Hepatocyte (in vitro differentiated cells): ENCODE data around the gene OCA2. TPM values are rescaled to one million over a fixed set of nuclear protein-coding genes. Genes with fewer than 3 reads are reported as not detected.

Experiments
- DNase-seq: peaks from one replicate; pipeline ENCODE4 v3.0.0-alpha.2; 2016; ENCODE audit warnings: low spot score
- H2AFZ ChIP-seq: fragments of 200-600 bp; sonication (generic); 2 replicates; pipeline ENCODE4 v1.6.0; 2016; ENCODE audit warnings: antibody characterized with exemption, mild to moderate bottlenecking
- H3K27ac ChIP-seq: fragments of 200-600 bp; sonication (generic); 2 replicates; pipeline ENCODE4 v1.5.1; 2016; ENCODE audit warnings: mild to moderate bottlenecking
- H3K27me3 ChIP-seq: fragments of 200-600 bp; sonication (generic); 2 replicates; pipeline ENCODE4 v1.6.1; 2016
- H3K36me3 ChIP-seq: fragments of 200-600 bp; sonication (generic); replicated peaks from 2 replicates; pipeline ENCODE4 v1.5.1; 2016; ENCODE audit warnings: low read depth; ENCODE audit not compliant: insufficient read depth
- H3K4me1 ChIP-seq: fragments of 200-600 bp; sonication (generic); 2 replicates; pipeline ENCODE4 v1.5.1; 2016; ENCODE audit warnings: mild to moderate bottlenecking, moderate library complexity; ENCODE audit not compliant: insufficient read depth
- H3K4me2 ChIP-seq: fragments of 200-600 bp; sonication (generic); 2 replicates; pipeline ENCODE4 v1.6.0; 2016
- H3K4me3 ChIP-seq: fragments of 200-600 bp; sonication (generic); 2 replicates; pipeline ENCODE4 v1.5.1; 2016; ENCODE audit warnings: mild to moderate bottlenecking
- H3K79me2 ChIP-seq: fragments of 200-600 bp; sonication (generic); 2 replicates; pipeline ENCODE4 v1.6.0; 2017; ENCODE audit warnings: mild to moderate bottlenecking
- H3K9me2 ChIP-seq: fragments of 200-600 bp; sonication (generic); replicated peaks from 2 replicates; pipeline ENCODE4 v1.6.0; 2017; ENCODE audit warnings: mild to moderate bottlenecking; ENCODE audit not compliant: insufficient read depth
- H3K9me3 ChIP-seq: fragments of 200-600 bp; sonication (generic); 2 replicates; pipeline ENCODE4 v1.5.1; 2016; ENCODE audit warnings: low read depth, mild to moderate bottlenecking
- H4K20me1 ChIP-seq: fragments of 200-600 bp; sonication (generic); 2 replicates; pipeline ENCODE4 v1.6.0; 2016; ENCODE audit warnings: mild to moderate bottlenecking; ENCODE audit not compliant: insufficient read depth, poor library complexity, severe bottlenecking
- CTCF ChIP-seq: fragments of 200-600 bp; sonication (generic); IDR thresholded peaks from 2 replicates; pipeline ENCODE4 v1.5.1; 2016; ENCODE audit warnings: antibody characterized with exemption, mild to moderate bottlenecking; ENCODE audit not compliant: poor library complexity
- EZH2 ChIP-seq: fragments of 200-600 bp; sonication (generic); IDR thresholded peaks from 2 replicates; pipeline ENCODE4 v1.6.1; 2016; ENCODE audit warnings: antibody characterized with exemption, mild to moderate bottlenecking, borderline replicate concordance
- EZH2phosphoT487 ChIP-seq: fragments of 200-600 bp; sonication (generic); IDR thresholded peaks from one replicate; pipeline ENCODE4 v1.6.1; 2018; ENCODE audit warnings: antibody characterized with exemption, mild to moderate bottlenecking, low read depth, moderate library complexity; ENCODE audit not compliant: unreplicated experiment, severe bottlenecking
- WGBS: methylation state at CpG from one replicate; pipeline ENCODE4 v1.1.6; 2016; ENCODE audit warnings: low lambda C conversion rate; ENCODE audit errors: missing lambda C conversion rate; 5-methylcytosine and 5-hydroxymethylcytosine counted together
- polyA plus RNA-seq: library from polyadenylated mRNA; unstranded; fragments of >200 nt; fragmentation: Nextera tagmentation; extraction: Ambion mirVana; gene quantifications from 2 replicates; pipeline ENCODE4 v1.2.1, GENCODE V29; 2016
- total RNA-seq: library from RNA; depleted of rRNA; stranded (reverse); fragments of >200 nt; gene quantifications from 2 replicates; pipeline ENCODE4 v1.2.3, GENCODE V29; 2014

Gene OCA2
- total and polyA plus RNA-seq, 2 experiments from 2014 or later, result 25.1 to 27.7 TPM

- no peaks in the 10 kb centered on the region for H3K9me3 ChIP-seq
- DNase-seq, result no peak
- no peaks in the 10 kb centered on the region for H3K9me2 ChIP-seq
- H3K27me3 ChIP-seq, result peaks cover 26% of the 10 kb centered on the region
- H3K4me3 ChIP-seq, result no peak overlapping the region
- TF ChIP-seq CTCF (no peak), EZH2 (no peak), EZH2phosphoT487 (no peak)
- no peak overlapping the region for H2AFZ ChIP-seq
- H3K4me2 ChIP-seq, result no peak overlapping the region
- no peaks in the 10 kb centered on the region for H3K36me3 ChIP-seq
- no peaks in the 10 kb centered on the region for H3K79me2 ChIP-seq
- peaks cover 19% of the 10 kb centered on the region for H3K4me1 ChIP-seq
- 82% methylated on average over 8 of the region's 10 CpGs for WGBS
- H3K27ac ChIP-seq, result no peak overlapping the region
- H4K20me1 ChIP-seq, result no peaks in the 10 kb centered on the region
These were observed 5.2 kb upstream of the OCA2 start for GRCh38 chr15:28104326-28104725.

- Histone ChIP-seq H3K9me2 (no peaks in the 10 kb centered on the region), H2AFZ (no peak overlapping the region), H3K4me3 (no peak overlapping the region), H3K27me3 (peaks cover 26% of the 10 kb centered on the region), H4K20me1 (no peaks in the 10 kb centered on the region), H3K79me2 (no peaks in the 10 kb centered on the region), H3K36me3 (no peaks in the 10 kb centered on the region), H3K9me3 (no peaks in the 10 kb centered on the region), H3K4me1 (peaks cover 23% of the 10 kb centered on the region), H3K4me2 (no peak overlapping the region), H3K27ac (no peak overlapping the region)
- WGBS, result 90% methylated on average over 10 of the region's 10 CpGs
- no peak for TF ChIP-seq CTCF
- no peak for TF ChIP-seq EZH2phosphoT487
- TF ChIP-seq EZH2, result no peak
- no peak for DNase-seq
These were observed 4.7 kb upstream of the OCA2 start for GRCh38 chr15:28103831-28104230.

GRCh38 chr15:28101983-28102441 lies 2.9 kb upstream of the OCA2 start:
- no peak overlapping the region for H3K4me3 ChIP-seq
- no peaks in the 10 kb centered on the region for H4K20me1 ChIP-seq
- no peaks in the 10 kb centered on the region for H3K79me2 ChIP-seq
- no peak overlapping the region for H2AFZ ChIP-seq
- WGBS, result 78% methylated on average over 10 of the region's 10 CpGs
- TF ChIP-seq EZH2 (no peak), CTCF (no peak)
- DNase-seq, result no peak
- H3K4me1 ChIP-seq, result peaks cover 18% of the 10 kb centered on the region
- H3K27ac ChIP-seq, result no peak overlapping the region
- H3K36me3 ChIP-seq, result no peaks in the 10 kb centered on the region
- no peaks in the 10 kb centered on the region for H3K9me2 ChIP-seq
- peaks cover 32% of the 10 kb centered on the region for H3K27me3 ChIP-seq
- H3K9me3 ChIP-seq, result no peaks in the 10 kb centered on the region
- no peak overlapping the region for H3K4me2 ChIP-seq

- peaks cover 31% of the 10 kb centered on the region for H3K27me3 ChIP-seq
- WGBS, result 86% methylated on average over 8 of the region's 8 CpGs
- no peak for DNase-seq
These were observed 2.1 kb upstream of the OCA2 start for GRCh38 chr15:28101201-28101600.

More at GRCh38 chr15:28101201-28101600, 2.1 kb upstream of the OCA2 start:
- no peaks in the 10 kb centered on the region for H3K79me2 ChIP-seq
- H3K27ac ChIP-seq, result no peak overlapping the region
- H3K4me2 ChIP-seq, result no peak overlapping the region
- H3K4me3 ChIP-seq, result no peak overlapping the region
- H2AFZ ChIP-seq, result no peak overlapping the region
- H3K9me2 ChIP-seq, result no peaks in the 10 kb centered on the region
- H3K4me1 ChIP-seq, result peaks cover 16% of the 10 kb centered on the region
- no peaks in the 10 kb centered on the region for H3K36me3 ChIP-seq
- no peaks in the 10 kb centered on the region for H3K9me3 ChIP-seq
- no peaks in the 10 kb centered on the region for H4K20me1 ChIP-seq
- no peak for TF ChIP-seq CTCF
